ENCODE data around the gene CTF1. TPM values are rescaled to one million over a fixed set of nuclear protein-coding genes. Genes with fewer than 3 reads are reported as not detected.

CTF1 gene
- total RNA-seq, 2 experiments from 2014 or later = 0.09 to 0.46 TPM

- ChIA-PET CTCF (ENCODE audit: unreplicated experiment) (interaction anchor here (0.5 kb wide), 1 partner anchor 50 kb away, joined by 4 read pairs; no protein-coding TSS in a partner anchor), POLR2A (interaction anchor here (0.9 to 1.6 kb wide), 2 partner anchors 18 to 21 kb away, joined by 3 to 4 read pairs; no protein-coding TSS in a partner anchor)
- Histone ChIP-seq H3K9me3 (ENCODE audit: low read length) (no peaks in the 10 kb centered on the region), H3K4me1 (ENCODE audit: insufficient read depth, low read length, poor library complexity, severe bottlenecking) (peaks cover 46% of the 10 kb centered on the region), H4K20me1 (ENCODE audit: insufficient read depth, low read length) (no peaks in the 10 kb centered on the region), H3K4me3 (ENCODE audit: low read depth, low read length, poor library complexity, severe bottlenecking) (peak within 1 kb of the TSS; percentile 79), H3K4me2 (ENCODE audit: low read length) (peak within 1 kb of the TSS; percentile 92), H2AFZ (ENCODE audit: low read length) (peak within 1 kb of the TSS; percentile 95), H3K79me2 (ENCODE audit: insufficient read depth, low read depth, low read length) (no peaks in the 10 kb centered on the region), H3K36me3 (ENCODE audit: insufficient read depth, low read length) (peaks cover 7% of the 10 kb centered on the region; the same call in 1 of the 2 replicates), H3K27ac (ENCODE audit: low read depth, low read length, poor library complexity, severe bottlenecking) (peak within 1 kb of the TSS; percentile 50), H3K9me2 (ENCODE audit: insufficient read depth, low read length) (no peaks in the 10 kb centered on the region)
- no TSS peak for BruUV-seq (replicated peaks)
- DNase-seq (ENCODE audit: low spot score) = peak; percentile 83
- TF ChIP-seq CTCF (conservative IDR thresholded peaks at IDR 0.05; ENCODE audit: low read length) (peak; percentile 57), EZH2phosphoT487 (IDR thresholded peaks at IDR 0.05; ENCODE audit: borderline replicate concordance, low read depth, low read length) (no peak)
- intact Hi-C loops (cut with micrococcal nuclease; ENCODE audit: unreplicated experiment) = loop anchor here (5.0 kb wide), 1 partner anchor 52 kb away; no protein-coding TSS in a partner anchor
Observed at GRCh38 chr16:30893744-30894539, 2.5 kb upstream of the CTF1 start, which contains the start of gene BCL7C. TSS of gene BCL7C (minus strand) at chr16:30894077. CDS start at chr16:30893944, 133 bp downstream.

DNA sequence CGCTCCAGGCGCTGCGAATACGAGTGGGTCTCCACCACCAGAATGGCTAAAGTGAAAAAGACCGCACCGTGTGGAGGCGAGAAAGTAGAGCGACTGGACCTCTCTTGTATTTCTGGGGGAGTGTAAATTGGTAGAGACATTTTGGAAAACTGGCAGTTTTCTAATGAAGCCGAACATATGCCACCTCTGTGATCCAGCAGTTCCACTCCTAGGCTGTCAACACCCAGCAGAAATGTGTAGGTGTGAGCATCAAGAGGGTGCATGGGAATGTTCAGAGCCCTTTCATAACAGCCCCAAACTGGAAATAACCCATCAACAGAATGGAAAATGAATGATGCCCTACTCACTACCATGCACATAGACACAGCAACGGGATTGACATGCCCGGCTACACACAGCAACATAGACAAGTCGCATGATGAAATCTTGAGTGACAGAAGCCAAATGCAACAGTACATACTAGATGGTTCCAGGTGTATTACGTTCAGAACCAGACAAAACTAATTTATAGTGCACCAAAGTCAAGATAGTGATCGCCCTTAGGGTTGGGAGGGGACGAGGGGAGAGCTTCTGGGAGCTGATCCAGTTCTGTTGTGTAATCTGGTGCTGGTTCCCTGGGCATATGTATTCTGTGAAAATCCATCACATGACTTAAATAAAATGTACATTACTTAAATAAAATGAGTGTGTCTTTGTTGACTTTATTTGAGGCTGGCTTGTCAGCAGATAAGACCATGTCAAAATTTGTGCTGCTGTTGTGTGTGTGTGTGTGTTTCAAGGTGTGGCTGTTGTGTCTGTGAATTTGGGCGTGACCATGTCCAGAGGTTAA, 1.7 kb upstream of the CTF1 start:
- no peak for DNase-seq (ENCODE audit: low spot score)
- peak overlapping the region; percentile 95 for H2AFZ ChIP-seq (ENCODE audit: low read length)
- TSS peak; percentile 71 for BruUV-seq (replicated peaks)

More for the DNA sequence above, 1.7 kb upstream of the CTF1 start:
- Histone ChIP-seq H3K36me3 (ENCODE audit: insufficient read depth, low read length) (peaks cover 4% of the 10 kb centered on the region; the same call in 1 of the 2 replicates), H3K4me3 (ENCODE audit: low read depth, low read length, poor library complexity, severe bottlenecking) (peak overlapping the region; percentile 79), H3K27ac (ENCODE audit: low read depth, low read length, poor library complexity, severe bottlenecking) (peak overlapping the region; percentile 50), H3K79me2 (ENCODE audit: insufficient read depth, low read depth, low read length) (no peaks in the 10 kb centered on the region), H3K9me2 (ENCODE audit: insufficient read depth, low read length) (no peaks in the 10 kb centered on the region), H3K9me3 (ENCODE audit: low read length) (no peaks in the 10 kb centered on the region), H3K4me1 (ENCODE audit: insufficient read depth, low read length, poor library complexity, severe bottlenecking) (peaks cover 46% of the 10 kb centered on the region), H3K4me2 (ENCODE audit: low read length) (peak overlapping the region; percentile 74), H4K20me1 (ENCODE audit: insufficient read depth, low read length) (no peaks in the 10 kb centered on the region)
- POLR2A ChIA-PET = no interaction called here
- no peak for TF ChIP-seq EZH2phosphoT487 (IDR thresholded peaks at IDR 0.05; ENCODE audit: borderline replicate concordance, low read depth, low read length)
- no peak; the same call in 1 of the 2 replicates for TF ChIP-seq CTCF (conservative IDR thresholded peaks at IDR 0.05; ENCODE audit: low read length)
- intact Hi-C loops (cut with micrococcal nuclease; ENCODE audit: unreplicated experiment) = loop anchor here (5.0 kb wide), 1 partner anchor 52 kb away; no protein-coding TSS in a partner anchor
- CTCF ChIA-PET (ENCODE audit: unreplicated experiment) = no interaction called here

All from OCI-LY7 (cell line).